Endothelial cell of umbilical vein (primary cell): ENCODE measurements around the gene TDRD5. TPM values are rescaled to one million over a fixed set of nuclear protein-coding genes. Genes with fewer than 3 reads are reported as not detected.

Experiments
- BruUV-seq: library from RNA; stranded (reverse); fragments of 400-500 nt; replicated peaks from 2 replicates; lab custom pipeline; 2021; lab: Mats Ljungman, UMichigan
- CTCF ChIA-PET: fragments of 300-600, 350-600 bp; sonication (Branson Sonifier 250); formaldehyde crosslinking; loops from one replicate; lab custom pipeline; 2021; ENCODE audit warnings: antibody characterized with exemption, inconsistent platforms; lab: Charles Lee
- POLR2A ChIA-PET: fragments of 300-600, 350-600 bp; sonication (Branson Sonifier 250); formaldehyde crosslinking; loops from one replicate; lab custom pipeline; 2021; ENCODE audit warnings: antibody characterized with exemption, inconsistent platforms; lab: Charles Lee
- DNase-seq: peaks from one replicate; pipeline ENCODE4 v3.0.0-alpha.2; 2011; ENCODE audit warnings: low read depth, low spot score
- FAIRE-seq: peaks from 2 replicates; lab custom pipeline; 2011; peaks lifted over from hg19 to GRCh38; lab: Jason Lieb, UNC
- H2AFZ ChIP-seq: 2 replicates; pipeline ENCODE4 v1.6.0; 2012; ENCODE audit warnings: low read depth, low read length, control low read depth, inconsistent platforms
- H3K27ac ChIP-seq: 2 replicates; pipeline ENCODE4 v1.5.1; 2011; ENCODE audit warnings: low read depth, mild to moderate bottlenecking, control low read depth, low read length, moderate library complexity; ENCODE audit not compliant: insufficient read depth
- H3K27me3 ChIP-seq, 2 experiments: 2 replicates each; pipeline versions ENCODE4 v1.6.0 to v1.6.1; 2011; ENCODE audit warnings: low read length in 2 of 2, mixed read lengths in 1 of 2; ENCODE audit not compliant: control insufficient read depth in 2 of 2, insufficient read depth in 2 of 2
- H3K36me3 ChIP-seq, 2 experiments: 2 replicates in 1 of 2; 3 replicates in 1 of 2; pipeline ENCODE4 v1.5.1; 2011; ENCODE audit warnings: low read length in 2 of 2, mild to moderate bottlenecking in 1 of 2, moderate library complexity in 1 of 2; ENCODE audit not compliant: control insufficient read depth in 2 of 2, insufficient read depth in 2 of 2; ENCODE audit errors: extremely low read depth in 1 of 2
- H3K4me1 ChIP-seq: 3 replicates; pipeline ENCODE4 v1.5.1; 2011; ENCODE audit warnings: mild to moderate bottlenecking, low read length; ENCODE audit not compliant: control insufficient read depth, insufficient read depth; ENCODE audit errors: extremely low read depth
- H3K4me2 ChIP-seq: 2 replicates; pipeline ENCODE4 v1.6.1; 2011; ENCODE audit warnings: low read length, control low read depth, mixed read lengths; ENCODE audit not compliant: insufficient read depth
- H3K4me3 ChIP-seq, 3 experiments: fragments of 200-600 bp in 1 of 3; sonication (generic), shearing (Covaris generic) in 1 of 3; replicated peaks in 1 of 3; 2 replicates each; pipeline ENCODE4 v1.5.1; 2011 to 2016; ENCODE audit warnings: control low read depth in 3 of 3, low read length in 3 of 3, mild to moderate bottlenecking in 2 of 3, inconsistent platforms in 1 of 3, low read depth in 1 of 3, moderate library complexity in 1 of 3; ENCODE audit not compliant: insufficient read depth in 1 of 3
- H3K79me2 ChIP-seq: 2 replicates; pipeline ENCODE4 v1.6.0; 2012; ENCODE audit warnings: low read length, inconsistent platforms; ENCODE audit not compliant: control insufficient read depth, insufficient read depth
- H3K9ac ChIP-seq: replicated peaks from 2 replicates; pipeline ENCODE3; 2011; ENCODE audit warnings: low read length, control low read depth; ENCODE audit not compliant: insufficient read depth; ENCODE audit errors: extremely low read depth
- H3K9me1 ChIP-seq: replicated peaks from 3 replicates; pipeline ENCODE4 v1.6.0; 2011; ENCODE audit warnings: mild to moderate bottlenecking, low read length; ENCODE audit not compliant: control insufficient read depth, insufficient read depth; ENCODE audit errors: extremely low read depth
- H3K9me3 ChIP-seq: replicated peaks from 2 replicates; pipeline ENCODE4 v1.5.1; 2012; ENCODE audit warnings: low read length, inconsistent platforms; ENCODE audit not compliant: control insufficient read depth, insufficient read depth
- H4K20me1 ChIP-seq: replicated peaks from 2 replicates; pipeline ENCODE3; 2011; ENCODE audit warnings: mild to moderate bottlenecking, low read length; ENCODE audit not compliant: control insufficient read depth, insufficient read depth; ENCODE audit errors: extremely low read depth
- EZH2 ChIP-seq: IDR thresholded peaks from 2 replicates; pipeline ENCODE4 v1.6.1; 2012; ENCODE audit warnings: borderline replicate concordance, low read depth, mild to moderate bottlenecking, moderate library complexity, low read length, inconsistent platforms; ENCODE audit not compliant: severe bottlenecking
- FOS ChIP-seq: IDR thresholded peaks from 2 replicates; pipeline ENCODE4 v1.6.1; 2011; ENCODE audit warnings: mild to moderate bottlenecking, low read length, moderate library complexity, borderline replicate concordance; ENCODE audit not compliant: insufficient read depth
- GATA2 ChIP-seq: IDR thresholded peaks from 2 replicates; pipeline ENCODE4 v1.7.0; 2011; ENCODE audit warnings: low read depth, mild to moderate bottlenecking, moderate library complexity, mixed read lengths, low read length; ENCODE audit not compliant: insufficient read length, insufficient read depth
- JUN ChIP-seq: IDR thresholded peaks from 2 replicates; pipeline ENCODE4 v1.6.1; 2011; ENCODE audit warnings: borderline replicate concordance, low read depth; ENCODE audit not compliant: insufficient read length, insufficient read depth
- MYC ChIP-seq: IDR thresholded peaks from one replicate; pipeline ENCODE4 v1.6.1; 2011; ENCODE audit warnings: mild to moderate bottlenecking, low read depth, low read length
- POLR2A ChIP-seq: IDR thresholded peaks from 2 replicates; pipeline ENCODE4 v1.6.1; 2012; ENCODE audit warnings: low read depth, mild to moderate bottlenecking, control low read depth, low read length
- POLR2AphosphoS5 ChIP-seq: IDR thresholded peaks from 2 replicates; pipeline ENCODE4 v1.6.1; 2012; ENCODE audit warnings: low read depth, mild to moderate bottlenecking, control low read depth, low read length, moderate library complexity; ENCODE audit not compliant: insufficient read depth
- dilution Hi-C: fragments of 300-500 bp; cut with MboI; formaldehyde crosslinking; loops from one replicate; pipeline ENCODE4 v1.15.0; 2019; ENCODE audit warnings: low sequenced_read_pairs; ENCODE audit not compliant: extremely low pct_ligation_motif_present
- intact Hi-C: fragments of 100-400 bp; cut with micrococcal nuclease; formaldehyde crosslinking; loops from one replicate; pipeline ENCODE4 v1.10.0; 2022
- polyA plus RNA-seq, 4 experiments: library from polyadenylated mRNA; depleted of rRNA in 3 of 4; stranded (reverse) in 3 of 4; unstranded in 1 of 4; fragments of >200 nt; gene quantifications; 2 replicates each; pipeline versions ENCODE4 v1.2.1 to v1.2.3, GENCODE V29; 2011 to 2012; ENCODE audit warnings: missing spikeins in 1 of 4
- small RNA-seq: library from RNA; depleted of rRNA; stranded (forward); fragments of <200 nt; gene quantifications from one replicate; pipeline ENCODE3, GENCODE V24; 2012; ENCODE audit warnings: low replicate concordance, low read depth; ENCODE audit not compliant: insufficient read depth, insufficient read length
- total RNA-seq: library from RNA; stranded (reverse); gene quantifications from 2 replicates; pipeline ENCODE4 v1.2.3, GENCODE V29; 2021
- TF ChIP-seq, protein P1 (sequence below), 2 donors: IDR thresholded peaks; 1 replicate in 1 of 2; 2 replicates in 1 of 2; pipeline ENCODE4 v1.5.1; 2011; ENCODE audit warnings: low read length in 2 of 2, mild to moderate bottlenecking in 2 of 2, moderate library complexity in 2 of 2, control low read depth in 1 of 2, inconsistent platforms in 1 of 2, low read depth in 1 of 2; ENCODE audit not compliant: insufficient read depth in 1 of 2; ENCODE audit errors: extremely low read depth in 1 of 2
- TF ChIP-seq, protein P2 (sequence below): IDR thresholded peaks from 2 replicates; pipeline ENCODE4 v1.6.1; 2011; ENCODE audit not compliant: insufficient read depth, insufficient read length

Gene TDRD5
- total and polyA plus RNA-seq, 2 donors (not counting 3 experiments of a cell fraction or from before 2014, with no cell fraction given): not detected

DNA sequence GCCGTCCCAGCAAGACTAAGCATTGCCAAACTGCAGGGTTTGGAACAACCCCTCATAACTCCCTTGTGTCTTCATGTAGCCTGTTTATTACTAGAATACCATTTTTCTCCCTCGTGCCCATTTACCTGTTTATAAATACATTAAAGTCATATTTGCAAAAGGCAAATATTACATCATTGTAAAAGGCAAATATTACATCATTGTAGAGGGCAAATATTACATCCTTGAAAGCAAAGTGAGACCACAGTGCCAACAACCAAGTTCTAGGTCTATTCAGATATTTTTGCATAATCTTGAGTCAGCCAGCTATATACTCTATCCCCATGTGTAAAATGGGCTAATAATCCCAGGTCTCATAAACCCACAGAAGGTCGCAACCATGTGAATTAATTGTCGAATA lies 140.0 kb downstream of the TDRD5 start:
- Histone ChIP-seq H3K9me3 (no peaks in the 10 kb centered on the region), H3K9me1 (no peaks in the 10 kb centered on the region), H4K20me1 (no peaks in the 10 kb centered on the region), H2AFZ (no peak overlapping the region), H3K27me3 (peaks cover 21 to 24% of the 10 kb centered on the region in 2 experiments), H3K27ac (no peak overlapping the region), H3K4me1 (no peaks in the 10 kb centered on the region), H3K79me2 (no peaks in the 10 kb centered on the region), H3K36me3 (no peaks in the 10 kb centered on the region), H3K4me3 (no peak overlapping the region), H3K4me2 (no peak overlapping the region), H3K9ac (no peak overlapping the region)
- TF ChIP-seq, protein P1, sequence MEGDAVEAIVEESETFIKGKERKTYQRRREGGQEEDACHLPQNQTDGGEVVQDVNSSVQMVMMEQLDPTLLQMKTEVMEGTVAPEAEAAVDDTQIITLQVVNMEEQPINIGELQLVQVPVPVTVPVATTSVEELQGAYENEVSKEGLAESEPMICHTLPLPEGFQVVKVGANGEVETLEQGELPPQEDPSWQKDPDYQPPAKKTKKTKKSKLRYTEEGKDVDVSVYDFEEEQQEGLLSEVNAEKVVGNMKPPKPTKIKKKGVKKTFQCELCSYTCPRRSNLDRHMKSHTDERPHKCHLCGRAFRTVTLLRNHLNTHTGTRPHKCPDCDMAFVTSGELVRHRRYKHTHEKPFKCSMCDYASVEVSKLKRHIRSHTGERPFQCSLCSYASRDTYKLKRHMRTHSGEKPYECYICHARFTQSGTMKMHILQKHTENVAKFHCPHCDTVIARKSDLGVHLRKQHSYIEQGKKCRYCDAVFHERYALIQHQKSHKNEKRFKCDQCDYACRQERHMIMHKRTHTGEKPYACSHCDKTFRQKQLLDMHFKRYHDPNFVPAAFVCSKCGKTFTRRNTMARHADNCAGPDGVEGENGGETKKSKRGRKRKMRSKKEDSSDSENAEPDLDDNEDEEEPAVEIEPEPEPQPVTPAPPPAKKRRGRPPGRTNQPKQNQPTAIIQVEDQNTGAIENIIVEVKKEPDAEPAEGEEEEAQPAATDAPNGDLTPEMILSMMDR (IDR thresholded peaks at IDR 0.05; ENCODE audit: extremely low read depth in 1 of 2, insufficient read depth in 1 of 2, low read depth in 1 of 2, low read length in 2 of 2): no peak
- TF ChIP-seq, protein P2, sequence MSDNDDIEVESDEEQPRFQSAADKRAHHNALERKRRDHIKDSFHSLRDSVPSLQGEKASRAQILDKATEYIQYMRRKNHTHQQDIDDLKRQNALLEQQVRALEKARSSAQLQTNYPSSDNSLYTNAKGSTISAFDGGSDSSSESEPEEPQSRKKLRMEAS: no peak
- no peak for TF ChIP-seq MYC
- no peak for TF ChIP-seq EZH2
- TF ChIP-seq POLR2A: no peak
- TF ChIP-seq POLR2AphosphoS5: no peak
- no peak for TF ChIP-seq GATA2
- TF ChIP-seq JUN: no peak
- no peak for TF ChIP-seq FOS
- intact Hi-C loops (no loop called here), dilution Hi-C loops (no loop called here)
- POLR2A ChIA-PET: no interaction called here
- FAIRE-seq (no peak), DNase-seq (no peak)
- BruUV-seq: no TSS peak
- CTCF ChIA-PET: interaction anchor here (1.0 to 1.6 kb wide), 2 partner anchors 25 to 78 kb away, joined by 4 to 9 read pairs; no protein-coding TSS in a partner anchor

Small RNAs within 50 kb of the gene (small RNA-seq; reads per million reads assigned to genes)
- gene RNU5F-2P: not detected

Other genes with a start within 250 kb of the TDRD5 start
- gene AXDND1, start 225.9 kb upstream of the TDRD5 start, total RNA-seq: 0.67 TPM in 1 of 2 replicates, not detected in the other
- gene AXDND1, start 225.9 kb upstream of the TDRD5 start, polyA plus RNA-seq: 0.11 and 0.17 TPM in 2 replicates
- not detected in 2 replicates for gene NPHS2, start 15.9 kb upstream of the TDRD5 start, total RNA-seq
- not detected in 2 replicates for gene NPHS2, start 15.9 kb upstream of the TDRD5 start, polyA plus RNA-seq
- not detected in 2 replicates for gene FAM163A, start 151.5 kb downstream of the TDRD5 start, total RNA-seq
- 0.03 TPM in 1 of 2 replicates, not detected in the other for gene FAM163A, start 151.5 kb downstream of the TDRD5 start, polyA plus RNA-seq